ENCODE data around the gene NKD1.

DNA sequence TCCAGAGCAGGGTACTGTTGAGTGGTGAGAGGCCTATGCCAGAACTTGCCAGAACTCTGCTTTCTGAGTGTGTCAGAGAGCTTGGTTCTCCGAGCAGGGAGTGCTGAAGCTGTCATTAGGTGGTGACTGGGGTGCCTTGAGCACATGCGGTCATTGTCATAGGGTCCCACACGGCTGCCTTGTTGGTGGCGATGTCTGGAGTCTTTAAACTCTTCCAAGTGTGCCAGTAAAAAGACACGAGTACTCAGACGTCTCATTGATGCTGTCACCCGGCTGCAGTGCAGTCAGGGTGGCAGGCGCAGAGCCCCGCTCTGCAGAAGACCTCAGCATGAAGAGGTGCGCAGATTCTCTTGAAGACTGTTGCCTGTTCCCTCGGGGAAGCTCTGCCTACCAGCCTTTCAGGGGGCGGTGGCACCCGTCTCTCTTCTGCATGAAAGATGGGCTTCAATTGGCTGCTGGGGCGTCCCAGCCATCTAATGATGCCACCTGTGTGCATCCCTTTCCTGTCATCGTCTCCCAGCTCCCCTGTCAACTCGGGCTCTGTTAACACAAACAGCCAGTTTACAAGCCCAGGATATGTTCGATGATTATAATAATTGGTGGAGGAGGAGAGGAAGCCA, 58.3 kb downstream of the NKD1 start:
- TF ChIP-seq, protein P1, sequence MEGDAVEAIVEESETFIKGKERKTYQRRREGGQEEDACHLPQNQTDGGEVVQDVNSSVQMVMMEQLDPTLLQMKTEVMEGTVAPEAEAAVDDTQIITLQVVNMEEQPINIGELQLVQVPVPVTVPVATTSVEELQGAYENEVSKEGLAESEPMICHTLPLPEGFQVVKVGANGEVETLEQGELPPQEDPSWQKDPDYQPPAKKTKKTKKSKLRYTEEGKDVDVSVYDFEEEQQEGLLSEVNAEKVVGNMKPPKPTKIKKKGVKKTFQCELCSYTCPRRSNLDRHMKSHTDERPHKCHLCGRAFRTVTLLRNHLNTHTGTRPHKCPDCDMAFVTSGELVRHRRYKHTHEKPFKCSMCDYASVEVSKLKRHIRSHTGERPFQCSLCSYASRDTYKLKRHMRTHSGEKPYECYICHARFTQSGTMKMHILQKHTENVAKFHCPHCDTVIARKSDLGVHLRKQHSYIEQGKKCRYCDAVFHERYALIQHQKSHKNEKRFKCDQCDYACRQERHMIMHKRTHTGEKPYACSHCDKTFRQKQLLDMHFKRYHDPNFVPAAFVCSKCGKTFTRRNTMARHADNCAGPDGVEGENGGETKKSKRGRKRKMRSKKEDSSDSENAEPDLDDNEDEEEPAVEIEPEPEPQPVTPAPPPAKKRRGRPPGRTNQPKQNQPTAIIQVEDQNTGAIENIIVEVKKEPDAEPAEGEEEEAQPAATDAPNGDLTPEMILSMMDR (IDR thresholded peaks at IDR 0.05): no peak
- no peak for TF ChIP-seq EP300 (IDR thresholded peaks at IDR 0.05)
